ENCODE measurements around the gene KIRREL3. TPM values are rescaled to one million over a fixed set of nuclear protein-coding genes. Genes with fewer than 3 reads are reported as not detected.

Gene KIRREL3
- polyA plus RNA-seq, 2 of the 4 experiments (the other 2 are of a cell fraction), result 3.0 to 11.0 TPM

- TF ChIP-seq FOSB (CRISPR knock-in tag; IDR thresholded peaks at IDR 0.05) (no peak), EHMT2 (IDR thresholded peaks at IDR 0.05; ENCODE audit: low read depth) (no peak), FOXS1 (CRISPR knock-in tag; IDR thresholded peaks at IDR 0.05) (no peak), SREBF2 (IDR thresholded peaks at IDR 0.05) (no peak), ZFP36 (IDR thresholded peaks at IDR 0.05; ENCODE audit: borderline replicate concordance, partially characterized antibody) (no peak), MAX (IDR thresholded peaks at IDR 0.05) (no peak), CHD4 (IDR thresholded peaks at IDR 0.05; ENCODE audit: borderline replicate concordance) (no peak)
These were observed 49.1 kb downstream of the KIRREL3 start (continued) for GRCh38 chr11:126951465-126951864.

- H3K4me2 ChIP-seq, result no peak overlapping the region
- no peak for TF ChIP-seq FOSB (CRISPR knock-in tag; IDR thresholded peaks at IDR 0.05)
- no peak for TF ChIP-seq TP53 (CRISPR knock-in tag; IDR thresholded peaks at IDR 0.05)
- TF ChIP-seq PHF8 (IDR thresholded peaks at IDR 0.05; ENCODE audit: borderline replicate concordance, low read depth), result no peak
- no peak for TF ChIP-seq MAX (IDR thresholded peaks at IDR 0.05)
- TF ChIP-seq ZFP36 (IDR thresholded peaks at IDR 0.05; ENCODE audit: borderline replicate concordance, partially characterized antibody), result no peak
- TF ChIP-seq SMC3 (IDR thresholded peaks at IDR 0.05), result no peak
- no peak for TF ChIP-seq MAZ (IDR thresholded peaks at IDR 0.05; ENCODE audit: borderline replicate concordance, low read depth, low read length)
- TF ChIP-seq REST (IDR thresholded peaks at IDR 0.05), result no peak
- TF ChIP-seq KDM1A (IDR thresholded peaks at IDR 0.05; ENCODE audit: low read depth), result no peak
- no peak for TF ChIP-seq POLR2AphosphoS2 (conservative IDR thresholded peaks at IDR 0.05; ENCODE audit: low read length)
- no peak for TF ChIP-seq HOXB5 (CRISPR knock-in tag; IDR thresholded peaks at IDR 0.05)
- no peak for TF ChIP-seq SREBF2 (IDR thresholded peaks at IDR 0.05)
- TF ChIP-seq RNF2 (IDR thresholded peaks at IDR 0.05; ENCODE audit: borderline replicate concordance, low read depth), result no peak
- no peak for TF ChIP-seq NFE2L2 (conservative IDR thresholded peaks at IDR 0.05; ENCODE audit: low read length)
- TF ChIP-seq RFX5 (IDR thresholded peaks at IDR 0.05), result no peak
- no peak for TF ChIP-seq HMGXB4 (CRISPR knock-in tag; IDR thresholded peaks at IDR 0.05; ENCODE audit: borderline replicate concordance)
- TF ChIP-seq NR3C1 (IDR thresholded peaks at IDR 0.05), result no peak
- TF ChIP-seq BHLHE40 (IDR thresholded peaks at IDR 0.05; ENCODE audit: low read depth, low read length), result no peak
- TF ChIP-seq KDM5A (IDR thresholded peaks at IDR 0.05), result no peak
- no peak for TF ChIP-seq CHD2 (IDR thresholded peaks at IDR 0.05; ENCODE audit: low read length, partially characterized antibody)
- ChIA-PET CTCF (no interaction called here), POLR2A (no interaction called here)
- WGBS (ENCODE audit: missing lambda C conversion rate), result 75% methylated on average over 6 of the region's 6 CpGs
- H3K27ac ChIP-seq, result no peak overlapping the region
- ATAC-seq, result no peak
- FAIRE-seq, result no peak
- H3K4me3 ChIP-seq, result no peak overlapping the region
- no peak for DNase-seq (ENCODE audit: low read depth in 1 of 2, low spot score in 1 of 2)
- H3K9me3 ChIP-seq, result no peaks in the 10 kb centered on the region
- no peaks in the 10 kb centered on the region for H3K4me1 ChIP-seq
These were observed 51.3 kb downstream of the KIRREL3 start for GRCh38 chr11:126949066-126949891.

All from A549 (cell line).